ENCODE measurements around the gene RAB1B. TPM values are rescaled to one million over a fixed set of nuclear protein-coding genes. Genes with fewer than 3 reads are reported as not detected.

The RAB1B gene
- total RNA-seq, 1 donor from 2014 or later, result 138 TPM

DNA sequence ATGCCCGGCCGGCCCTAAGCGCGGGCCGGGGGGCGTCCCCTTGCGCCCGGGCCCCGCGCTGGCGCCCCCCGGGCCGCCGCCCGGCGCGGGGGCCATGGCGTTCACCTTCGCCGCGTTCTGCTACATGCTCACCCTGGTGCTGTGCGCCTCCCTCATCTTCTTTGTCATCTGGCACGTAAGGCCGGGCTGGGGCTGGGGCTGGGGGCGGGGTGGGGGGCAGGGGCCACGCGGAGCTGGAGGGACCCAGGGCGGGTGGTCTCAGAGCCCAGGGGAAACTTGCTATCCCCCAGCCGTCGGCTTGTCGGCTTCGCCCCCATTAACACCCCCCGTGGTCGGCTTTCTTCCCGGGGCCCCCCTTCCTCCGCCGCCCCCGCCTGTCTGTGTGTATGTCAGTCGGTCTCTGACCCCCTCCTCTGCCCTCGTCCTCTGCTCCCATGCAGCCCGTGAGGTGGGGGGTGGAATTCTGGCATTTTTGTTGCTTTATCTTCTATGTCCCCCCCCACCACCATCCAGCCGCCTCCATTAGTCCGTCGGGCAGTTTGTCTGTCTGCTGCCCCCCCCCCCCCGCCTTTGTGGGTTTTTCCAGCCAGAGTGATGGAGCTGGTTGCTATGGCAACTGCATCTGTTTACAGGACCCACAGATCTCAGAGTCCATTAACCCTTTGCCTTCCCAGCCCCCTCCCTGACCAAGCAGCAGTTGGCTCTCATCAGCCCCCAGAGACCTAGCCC lies 10.1 kb downstream of the RAB1B start:
- DNase-seq, result no peak
- no peak for ATAC-seq

GRCh38 chr11:66279092-66279734 lies 10.8 kb downstream of the RAB1B start:
- no peak for TF ChIP-seq CTCF (IDR thresholded peaks at IDR 0.05)
- Histone ChIP-seq H3K9me3 (no peaks in the 10 kb centered on the region), H3K27me3 (ENCODE audit: low read depth) (no peaks in the 10 kb centered on the region), H3K4me1 (peaks cover 20% of the 10 kb centered on the region), H3K27ac (no peak overlapping the region), H3K36me3 (peaks cover 30% of the 10 kb centered on the region), H3K4me3 (no peak overlapping the region)
- ATAC-seq, result no peak
- intact Hi-C loops (cut with DNase I), result no loop called here
- no peak for DNase-seq

More for the DNA sequence above, 10.1 kb downstream of the RAB1B start:
- TF ChIP-seq CTCF (IDR thresholded peaks at IDR 0.05), result no peak
- H3K27ac ChIP-seq, result no peak overlapping the region
- peaks cover 20% of the 10 kb centered on the region for H3K4me1 ChIP-seq
- no peaks in the 10 kb centered on the region for H3K9me3 ChIP-seq
- no peak overlapping the region for H3K4me3 ChIP-seq
- peaks cover 37% of the 10 kb centered on the region for H3K36me3 ChIP-seq
- intact Hi-C loops (cut with DNase I), result no loop called here
- H3K27me3 ChIP-seq (ENCODE audit: low read depth), result no peaks in the 10 kb centered on the region

GRCh38 chr11:66280428-66280827 lies 12.0 kb downstream of the RAB1B start:
- no peaks in the 10 kb centered on the region for H3K9me3 ChIP-seq
- no peak overlapping the region for H3K27ac ChIP-seq
- ATAC-seq (no peak), DNase-seq (no peak)
- TF ChIP-seq CTCF (IDR thresholded peaks at IDR 0.05), result no peak
- intact Hi-C loops (cut with DNase I), result no loop called here
- no peak overlapping the region for H3K4me3 ChIP-seq
- peaks cover 27% of the 10 kb centered on the region for H3K36me3 ChIP-seq
- H3K4me1 ChIP-seq, result peaks cover 20% of the 10 kb centered on the region
- H3K27me3 ChIP-seq (ENCODE audit: low read depth), result no peaks in the 10 kb centered on the region

DNA sequence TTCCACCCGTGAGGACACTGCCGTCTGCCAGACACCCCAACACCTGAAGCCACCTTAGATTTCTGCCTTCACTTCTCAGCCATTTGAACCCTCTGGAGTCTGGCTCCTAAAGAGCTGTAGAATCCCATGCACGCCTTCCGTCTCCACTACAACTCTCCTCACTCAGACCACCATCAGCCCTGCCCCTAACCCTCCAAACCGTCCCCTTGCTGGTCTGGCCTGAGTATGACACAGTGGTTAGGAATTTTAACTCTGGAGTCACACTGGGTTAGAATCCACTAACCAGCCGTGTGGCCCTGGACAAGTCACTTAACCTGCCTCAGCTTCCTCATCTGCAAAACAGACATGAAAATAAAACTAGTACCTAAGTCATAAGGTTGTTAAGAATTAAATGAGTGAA lies 12.6 kb downstream of the RAB1B start:
- Histone ChIP-seq H3K4me3 (no peak overlapping the region), H3K36me3 (peaks cover 25% of the 10 kb centered on the region), H3K4me1 (peaks cover 20% of the 10 kb centered on the region), H3K27ac (no peak overlapping the region), H3K9me3 (no peaks in the 10 kb centered on the region), H3K27me3 (ENCODE audit: low read depth) (no peaks in the 10 kb centered on the region)
- no peak for TF ChIP-seq CTCF (IDR thresholded peaks at IDR 0.05)
- ATAC-seq, result no peak
- no peak for DNase-seq
- intact Hi-C loops (cut with DNase I), result no loop called here

GRCh38 chr11:66281776-66282467 lies 13.5 kb downstream of the RAB1B start:
- Histone ChIP-seq H3K4me1 (peaks cover 21% of the 10 kb centered on the region), H3K36me3 (peaks cover 21% of the 10 kb centered on the region), H3K27me3 (ENCODE audit: low read depth) (no peaks in the 10 kb centered on the region), H3K4me3 (no peak overlapping the region), H3K9me3 (no peaks in the 10 kb centered on the region), H3K27ac (no peak overlapping the region)
- no peak for DNase-seq
- TF ChIP-seq CTCF (IDR thresholded peaks at IDR 0.05), result no peak
- intact Hi-C loops (cut with DNase I), result no loop called here
- ATAC-seq, result no peak
